SU-DHL-6 (cell line): ENCODE measurements around the gene ULK1.
"Not testable (repeated sequence)": the region's sequence is repeated elsewhere in the genome, so short reads cannot be mapped to it uniquely, and the experiment has no call there.

ENCODE experiments used
- H2AFZ ChIP-seq: fragments of 200-600 bp; sonication (generic); 2 replicates; pipeline ENCODE4 v1.6.1; 2014; ENCODE audit warnings: low read depth, mild to moderate bottlenecking, moderate library complexity, mixed read lengths, antibody characterized with exemption, low read length; ENCODE audit not compliant: severe bottlenecking
- H3F3A ChIP-seq: fragments of 200-600 bp; shearing (Covaris generic); 2 replicates; pipeline ENCODE4 v1.6.0; 2016; ENCODE audit warnings: antibody characterized with exemption, mild to moderate bottlenecking; ENCODE audit not compliant: insufficient read depth
- H3K27ac ChIP-seq: fragments of 200-600 bp; sonication (generic); 2 replicates; pipeline ENCODE4 v1.5.1; 2016; ENCODE audit warnings: low read depth, mild to moderate bottlenecking, low read length, moderate library complexity, mixed read lengths
- H3K27me3 ChIP-seq: fragments of 200-600 bp; sonication (generic), shearing (Covaris generic); 2 replicates; pipeline ENCODE4 v1.6.0; 2014; ENCODE audit warnings: mild to moderate bottlenecking, low read length
- H3K36me3 ChIP-seq: fragments of 200-600 bp; sonication (generic); 2 replicates; pipeline ENCODE4 v1.6.1; 2014; ENCODE audit warnings: mild to moderate bottlenecking, low read length, mixed read lengths
- H3K4me2 ChIP-seq: fragments of 300-600, 200-600 bp; shearing (Covaris generic), sonication (generic); 2 replicates; pipeline ENCODE4 v1.6.0; 2014; ENCODE audit warnings: low read length, low read depth, mild to moderate bottlenecking; ENCODE audit not compliant: poor library complexity, severe bottlenecking
- H3K4me3 ChIP-seq: fragments of 200-600 bp; sonication (generic); 2 replicates; pipeline ENCODE4 v1.5.1; 2014; ENCODE audit warnings: antibody characterized with exemption, low read length, mild to moderate bottlenecking, mixed read lengths; ENCODE audit not compliant: insufficient read depth, poor library complexity, severe bottlenecking
- H3K79me2 ChIP-seq: fragments of 200-600 bp; sonication (generic); 2 replicates; pipeline ENCODE4 v1.6.1; 2014; ENCODE audit warnings: mild to moderate bottlenecking, low read length, moderate library complexity; ENCODE audit not compliant: insufficient read depth
- H3K9ac ChIP-seq: fragments of 200-600 bp; sonication (generic); 2 replicates; pipeline ENCODE4 v1.7.0; 2014; ENCODE audit warnings: mild to moderate bottlenecking, low read length
- H3K9me2 ChIP-seq: fragments of 200-600 bp; sonication (generic); replicated peaks from 2 replicates; pipeline ENCODE4 v1.6.1; 2014; ENCODE audit warnings: low read length; ENCODE audit not compliant: insufficient read depth
- H3K9me3 ChIP-seq: fragments of 200-600 bp; sonication (generic); 2 replicates; pipeline ENCODE4 v1.6.1; 2014; ENCODE audit warnings: low read length, mixed read lengths; ENCODE audit not compliant: insufficient read depth
- H4K20me1 ChIP-seq: fragments of 200-600 bp; sonication (generic); 2 replicates; pipeline ENCODE4 v1.6.1; 2014; ENCODE audit warnings: low read depth, mild to moderate bottlenecking, antibody characterized with exemption, low read length, moderate library complexity, mixed read lengths
- EZH2phosphoT487 ChIP-seq: fragments of 200-600 bp; sonication (generic), shearing (Covaris generic); conservative IDR thresholded peaks from 2 replicates; pipeline ENCODE4 v1.6.1; 2018; ENCODE audit warnings: mild to moderate bottlenecking, antibody characterized with exemption, low read length, moderate library complexity, mixed read lengths
- TF ChIP-seq, protein P1 (sequence below): fragments of 200-600 bp; sonication (generic); IDR thresholded peaks from one replicate; pipeline ENCODE4 v1.5.1; 2017; ENCODE audit warnings: antibody characterized with exemption, mild to moderate bottlenecking, low read length, moderate library complexity; ENCODE audit not compliant: insufficient read depth, poor library complexity, severe bottlenecking

ULK1 gene

GRCh38 chr12:131871677-131872076, 22.7 kb upstream of the ULK1 start:
- no peaks in the 10 kb centered on the region for H4K20me1 ChIP-seq
- no peaks in the 10 kb centered on the region for H3K79me2 ChIP-seq
- H3K36me3 ChIP-seq = no peaks in the 10 kb centered on the region
- no peak overlapping the region for H3K9ac ChIP-seq
- H2AFZ ChIP-seq = no peak overlapping the region
- no peaks in the 10 kb centered on the region for H3K9me2 ChIP-seq
- H3F3A ChIP-seq = no peaks in the 10 kb centered on the region
- no peak overlapping the region for H3K27ac ChIP-seq
- no peak overlapping the region for H3K4me3 ChIP-seq
- no peak overlapping the region for H3K4me2 ChIP-seq
- H3K27me3 ChIP-seq = no peaks in the 10 kb centered on the region
- TF ChIP-seq, protein P1, sequence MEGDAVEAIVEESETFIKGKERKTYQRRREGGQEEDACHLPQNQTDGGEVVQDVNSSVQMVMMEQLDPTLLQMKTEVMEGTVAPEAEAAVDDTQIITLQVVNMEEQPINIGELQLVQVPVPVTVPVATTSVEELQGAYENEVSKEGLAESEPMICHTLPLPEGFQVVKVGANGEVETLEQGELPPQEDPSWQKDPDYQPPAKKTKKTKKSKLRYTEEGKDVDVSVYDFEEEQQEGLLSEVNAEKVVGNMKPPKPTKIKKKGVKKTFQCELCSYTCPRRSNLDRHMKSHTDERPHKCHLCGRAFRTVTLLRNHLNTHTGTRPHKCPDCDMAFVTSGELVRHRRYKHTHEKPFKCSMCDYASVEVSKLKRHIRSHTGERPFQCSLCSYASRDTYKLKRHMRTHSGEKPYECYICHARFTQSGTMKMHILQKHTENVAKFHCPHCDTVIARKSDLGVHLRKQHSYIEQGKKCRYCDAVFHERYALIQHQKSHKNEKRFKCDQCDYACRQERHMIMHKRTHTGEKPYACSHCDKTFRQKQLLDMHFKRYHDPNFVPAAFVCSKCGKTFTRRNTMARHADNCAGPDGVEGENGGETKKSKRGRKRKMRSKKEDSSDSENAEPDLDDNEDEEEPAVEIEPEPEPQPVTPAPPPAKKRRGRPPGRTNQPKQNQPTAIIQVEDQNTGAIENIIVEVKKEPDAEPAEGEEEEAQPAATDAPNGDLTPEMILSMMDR = no peak
- TF ChIP-seq EZH2phosphoT487 = no peak
- no peaks in the 10 kb centered on the region for H3K9me3 ChIP-seq

- Histone ChIP-seq H3K79me2 (no peaks in the 10 kb centered on the region), H3K27me3 (no peaks in the 10 kb centered on the region), H3K27ac (no peak overlapping the region), H3K9me2 (no peaks in the 10 kb centered on the region), H3K36me3 (no peaks in the 10 kb centered on the region), H3K4me2 (no peak overlapping the region), H3F3A (no peaks in the 10 kb centered on the region), H3K4me3 (no peak overlapping the region), H3K9ac (no peak overlapping the region), H3K9me3 (no peaks in the 10 kb centered on the region), H4K20me1 (no peaks in the 10 kb centered on the region), H2AFZ (no peak overlapping the region)
- TF ChIP-seq, protein P1 = no peak
- no peak for TF ChIP-seq EZH2phosphoT487
These were observed 22.0 kb upstream of the ULK1 start for GRCh38 chr12:131872154-131873051.

DNA sequence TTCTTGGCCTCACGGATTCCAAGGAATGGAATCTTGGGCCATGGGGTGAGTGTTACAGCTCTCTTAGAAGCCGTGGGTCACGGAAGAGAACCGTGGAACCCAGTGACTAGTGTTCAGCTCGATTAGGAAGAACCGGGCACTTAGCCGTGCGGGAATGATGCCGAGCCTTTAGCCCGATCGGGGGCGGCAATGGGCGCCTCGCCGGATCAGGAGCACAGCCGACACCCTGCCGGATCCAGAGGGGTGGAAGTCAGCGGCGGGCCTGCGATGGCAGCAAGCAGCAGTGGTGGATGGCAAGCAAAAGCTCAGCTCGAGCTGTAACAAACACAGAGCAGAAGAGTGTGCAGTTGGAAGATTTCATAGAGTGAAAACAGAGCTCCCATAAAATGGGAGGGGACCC, 21.1 kb upstream of the ULK1 start:
- H4K20me1 ChIP-seq = no peaks in the 10 kb centered on the region
- H3K27ac ChIP-seq = no peak overlapping the region
- H3K9me2 ChIP-seq = no peaks in the 10 kb centered on the region
- H3K4me2 ChIP-seq = no peak overlapping the region
- H3K79me2 ChIP-seq = no peaks in the 10 kb centered on the region
- no peak overlapping the region for H3K9ac ChIP-seq
- H2AFZ ChIP-seq = no peak overlapping the region
- no peaks in the 10 kb centered on the region for H3F3A ChIP-seq
- H3K4me3 ChIP-seq = no peak overlapping the region
- H3K9me3 ChIP-seq = no peaks in the 10 kb centered on the region
- TF ChIP-seq, protein P1 = no peak
- no peak for TF ChIP-seq EZH2phosphoT487
- no peaks in the 10 kb centered on the region for H3K36me3 ChIP-seq
- H3K27me3 ChIP-seq = no peaks in the 10 kb centered on the region

- H3K4me2 ChIP-seq, H3K9me3 ChIP-seq, H4K20me1 ChIP-seq, H3K9ac ChIP-seq, H3K9me2 ChIP-seq, H3K27ac ChIP-seq, H3K79me2 ChIP-seq, H3F3A ChIP-seq, H3K27me3 ChIP-seq, H3K36me3 ChIP-seq, H2AFZ ChIP-seq, H3K4me3 ChIP-seq: not testable (repeated sequence)
These were observed 19.4 kb upstream of the ULK1 start for GRCh38 chr12:131874972-131875371.

GRCh38 chr12:131877216-131877615, 17.2 kb upstream of the ULK1 start:
- not testable (repeated sequence) for H3K9me2 ChIP-seq, H3K4me3 ChIP-seq, H3K4me2 ChIP-seq, H3K9me3 ChIP-seq, H4K20me1 ChIP-seq, H3F3A ChIP-seq, H2AFZ ChIP-seq, H3K9ac ChIP-seq, H3K27me3 ChIP-seq, H3K79me2 ChIP-seq, H3K27ac ChIP-seq, H3K36me3 ChIP-seq

DNA sequence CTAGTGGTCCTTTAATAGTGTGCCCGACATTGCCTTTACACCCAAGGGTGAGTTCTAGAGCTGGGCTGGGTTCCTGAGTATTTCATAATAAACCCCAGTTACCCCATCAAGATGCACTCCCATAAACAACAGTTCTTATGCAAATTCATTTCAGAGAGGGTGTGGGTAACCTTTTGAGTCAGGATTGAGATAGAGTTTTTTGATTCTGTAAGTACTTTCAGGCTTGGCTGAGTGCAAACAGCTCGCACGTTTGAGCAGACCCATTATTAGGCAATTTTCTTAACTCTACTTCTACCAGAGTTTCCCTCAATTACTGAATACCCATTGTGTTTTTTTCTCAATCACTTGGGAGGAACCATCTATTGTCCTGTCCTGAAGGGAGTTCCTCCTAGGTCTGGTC, 16.0 kb upstream of the ULK1 start:
- H3F3A ChIP-seq, H3K9me2 ChIP-seq, H3K36me3 ChIP-seq, H3K4me2 ChIP-seq, H3K4me3 ChIP-seq, H3K9me3 ChIP-seq, H3K9ac ChIP-seq, H3K27ac ChIP-seq, H3K27me3 ChIP-seq, H3K79me2 ChIP-seq, H4K20me1 ChIP-seq, H2AFZ ChIP-seq: not testable (repeated sequence)
